C4-2B (cell line): ENCODE measurements around the gene PPEF2.

Experiments used
- CTCF ChIP-seq: fragments of 450-650 bp; conservative IDR thresholded peaks from 2 replicates; pipeline ENCODE4 v1.5.1; 2017; ENCODE audit warnings: mild to moderate bottlenecking
- ZFX ChIP-seq: fragments of 450-650 bp; IDR thresholded peaks from 2 replicates; pipeline ENCODE4 v1.6.1; 2017

GRCh38 chr4:75845992-75846391, 56.3 kb downstream of the PPEF2 start:
- TF ChIP-seq CTCF (no peak), ZFX (no peak)
